Effector memory CD8-positive, alpha-beta T cell (primary cell): ENCODE results near the gene TSEN54.

ENCODE experiments used
- ATAC-seq: fragments of 150-1000 bp; cut with Tn5 transposase; replicated peaks from 2 replicates; pipeline ENCODE4 v1.10.0; 2021; ENCODE audit warnings: mild to moderate bottlenecking, moderate library complexity
- DNase-seq, 3 experiments: peaks; one replicate each; pipeline ENCODE4 v3.0.0; 2021
- H3K27ac Mint-ChIP-seq, 2 donors: one replicate each; pipeline ENCODE4 v1.8.0; 2022; ENCODE audit warnings: mild to moderate bottlenecking in 2 of 2, mixed read lengths in 2 of 2, moderate library complexity in 2 of 2
- H3K27me3 Mint-ChIP-seq, 2 donors: one replicate each; pipeline ENCODE4 v1.8.0; 2022; ENCODE audit warnings: mixed read lengths in 2 of 2
- H3K36me3 Mint-ChIP-seq: one replicate; pipeline ENCODE4 v1.8.0; 2022; ENCODE audit warnings: mild to moderate bottlenecking, moderate library complexity, mixed read lengths; ENCODE audit not compliant: insufficient read depth
- H3K4me1 Mint-ChIP-seq, 2 donors: one replicate each; pipeline ENCODE4 v1.8.0; 2022; ENCODE audit warnings: low read depth in 2 of 2, mixed read lengths in 2 of 2
- H3K4me3 Mint-ChIP-seq, 2 donors: one replicate each; pipeline ENCODE4 v1.8.0; 2022; ENCODE audit warnings: mild to moderate bottlenecking in 2 of 2, mixed read lengths in 2 of 2, moderate library complexity in 2 of 2
- H3K9me3 Mint-ChIP-seq, 2 donors: one replicate each; pipeline ENCODE4 v1.8.0; 2022; ENCODE audit warnings: mixed read lengths in 2 of 2

The TSEN54 gene

GRCh38 chr17:75502721-75503329, 13.5 kb upstream of the TSEN54 start:
- DNase-seq (no peak), ATAC-seq (no peak)
- H3K27me3 Mint-ChIP-seq, result no peaks in the 10 kb centered on the region
- no peak overlapping the region for H3K27ac Mint-ChIP-seq
- no peak overlapping the region for H3K4me3 Mint-ChIP-seq
- no peaks in the 10 kb centered on the region for H3K9me3 Mint-ChIP-seq
- H3K36me3 Mint-ChIP-seq, result no peaks in the 10 kb centered on the region
- peaks cover 3 to 5% of the 10 kb centered on the region in 2 donors for H3K4me1 Mint-ChIP-seq

DNA sequence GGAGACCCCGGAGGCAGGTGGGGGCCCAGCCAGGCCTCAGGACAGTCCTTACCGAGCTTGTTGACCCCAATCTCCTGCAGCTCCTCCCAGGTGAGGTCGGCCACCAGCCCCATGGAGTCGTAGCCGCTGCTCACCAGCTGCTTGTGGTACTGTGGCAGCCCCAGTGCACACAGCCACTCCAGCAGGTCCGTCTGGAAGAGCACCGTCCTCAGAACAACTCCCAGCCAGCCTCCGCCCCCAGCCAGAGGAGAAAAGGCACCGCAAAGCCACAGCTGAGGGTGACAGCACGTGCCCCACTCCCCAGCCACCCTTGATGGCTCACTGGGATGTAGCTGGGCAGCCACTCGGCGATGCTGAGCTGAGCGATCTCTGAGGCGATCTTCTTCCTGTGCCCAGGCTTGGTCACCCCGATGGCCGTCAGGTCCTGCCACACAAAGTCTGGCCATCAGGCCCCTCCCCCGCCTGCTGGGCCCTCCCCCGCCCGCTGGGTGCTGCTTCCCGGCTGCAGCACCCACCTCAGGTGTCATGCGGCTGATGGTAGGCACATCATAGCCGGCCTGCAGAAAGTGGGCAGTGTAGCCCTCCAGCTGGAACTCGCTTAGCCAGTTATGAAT, 12.9 kb upstream of the TSEN54 start:
- H3K4me1 Mint-ChIP-seq, result peaks cover 3 to 5% of the 10 kb centered on the region in 2 donors
- no peaks in the 10 kb centered on the region for H3K9me3 Mint-ChIP-seq
- H3K27ac Mint-ChIP-seq, result no peak overlapping the region
- ATAC-seq (peak; percentile 2), DNase-seq (no peak)
- no peak overlapping the region for H3K4me3 Mint-ChIP-seq
- no peaks in the 10 kb centered on the region for H3K36me3 Mint-ChIP-seq
- H3K27me3 Mint-ChIP-seq, result no peaks in the 10 kb centered on the region

DNA sequence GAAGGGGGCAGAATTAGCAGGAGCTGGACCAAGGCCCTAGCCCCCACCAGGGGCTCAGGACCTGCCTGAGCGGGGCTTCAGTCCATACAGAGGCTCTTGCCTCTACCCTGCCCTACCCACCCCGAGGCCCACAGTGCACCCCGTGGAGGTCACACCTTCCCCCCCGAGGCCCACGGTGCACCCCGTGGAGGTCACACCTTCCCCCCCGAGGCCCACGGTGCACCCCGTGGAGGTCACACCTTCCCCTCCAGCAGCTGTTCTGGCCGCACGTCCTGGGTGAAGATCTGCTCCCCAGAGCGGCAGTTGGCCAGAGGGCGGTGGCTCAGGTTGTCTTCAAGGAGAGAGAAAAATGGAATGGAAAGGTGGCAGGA, 12.4 kb upstream of the TSEN54 start:
- Mint-ChIP-seq H3K4me1 (peaks cover 3 to 5% of the 10 kb centered on the region in 2 donors), H3K36me3 (no peaks in the 10 kb centered on the region), H3K9me3 (no peaks in the 10 kb centered on the region), H3K27ac (no peak overlapping the region), H3K4me3 (peak overlapping the region; percentile 49 to 55), H3K27me3 (no peaks in the 10 kb centered on the region)
- ATAC-seq, result peak; percentile 92
- DNase-seq, result peak in 2 of 3 experiments; percentile 23 to 32

- Mint-ChIP-seq H3K9me3 (no peaks in the 10 kb centered on the region), H3K27ac (no peak overlapping the region), H3K36me3 (no peaks in the 10 kb centered on the region), H3K4me3 (peak overlapping the region; percentile 49 to 55), H3K4me1 (peaks cover 3 to 5% of the 10 kb centered on the region in 2 donors), H3K27me3 (no peaks in the 10 kb centered on the region)
- peak; percentile 24 to 45 (median 39) for DNase-seq
- peak; percentile 61 for ATAC-seq
Measured at GRCh38 chr17:75504347-75505151, 11.8 kb upstream of the TSEN54 start.

DNA sequence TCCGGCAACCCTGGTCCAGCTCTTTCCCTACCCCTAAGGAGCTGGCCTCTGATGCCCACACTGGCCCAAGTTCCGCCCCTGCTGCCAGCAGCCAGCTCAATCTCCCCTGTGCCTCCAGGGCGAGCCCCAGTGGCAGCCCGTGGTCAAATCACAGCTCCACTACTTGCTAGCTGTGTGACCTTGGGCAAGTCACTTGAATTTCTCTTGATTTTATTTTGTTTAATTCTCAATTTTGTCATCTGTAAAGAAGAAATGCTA, 11.2 kb upstream of the TSEN54 start:
- Mint-ChIP-seq H3K27me3 (no peaks in the 10 kb centered on the region), H3K4me3 (no peak overlapping the region), H3K27ac (no peak overlapping the region), H3K9me3 (no peaks in the 10 kb centered on the region), H3K4me1 (peaks cover 3 to 5% of the 10 kb centered on the region in 2 donors), H3K36me3 (no peaks in the 10 kb centered on the region)
- no peak for ATAC-seq
- no peak for DNase-seq

DNA sequence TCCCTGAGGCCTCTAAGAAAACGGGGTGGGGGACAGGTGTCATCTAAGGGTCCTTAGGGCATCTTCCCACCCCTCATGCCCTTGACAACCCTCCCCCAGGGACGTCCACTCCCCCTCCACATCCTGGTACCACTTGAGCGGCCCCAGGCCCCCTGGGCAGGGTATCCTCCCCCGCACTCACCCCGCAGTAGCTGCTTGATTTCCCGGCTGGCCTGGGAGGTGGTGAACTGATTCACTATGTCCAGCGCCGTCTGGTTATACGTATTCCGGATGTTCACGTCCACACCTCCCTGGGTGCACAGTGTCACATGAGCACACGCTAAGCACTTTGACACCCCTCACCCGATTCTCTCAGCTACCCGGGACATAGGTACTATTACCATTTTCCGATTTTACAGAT, 10.7 kb upstream of the TSEN54 start:
- no peak overlapping the region for H3K4me3 Mint-ChIP-seq
- H3K4me1 Mint-ChIP-seq, result peaks cover 3 to 5% of the 10 kb centered on the region in 2 donors
- no peak for DNase-seq
- no peaks in the 10 kb centered on the region for H3K9me3 Mint-ChIP-seq
- H3K36me3 Mint-ChIP-seq, result no peaks in the 10 kb centered on the region
- H3K27me3 Mint-ChIP-seq, result no peaks in the 10 kb centered on the region
- ATAC-seq, result no peak
- no peak overlapping the region for H3K27ac Mint-ChIP-seq

DNA sequence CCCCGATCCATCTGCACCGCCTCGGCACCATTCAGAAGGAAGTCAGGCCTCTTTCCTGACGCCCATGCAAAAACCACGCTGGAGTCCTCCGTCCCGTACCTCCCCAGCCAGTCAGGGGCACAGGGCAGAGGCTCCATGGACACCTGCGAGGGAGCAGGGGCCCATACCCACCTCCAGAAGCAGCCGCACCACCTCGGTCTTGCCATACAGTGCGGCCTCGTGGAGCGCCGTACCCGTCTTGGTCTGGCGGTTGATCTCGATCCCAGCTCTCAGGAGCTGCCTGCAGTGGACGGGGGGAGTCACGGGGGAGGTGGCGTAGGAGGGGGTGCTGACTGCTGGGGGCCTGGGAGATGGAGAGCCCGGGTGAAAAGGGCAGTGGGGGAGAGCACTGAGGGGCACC, 10.2 kb upstream of the TSEN54 start:
- H3K27ac Mint-ChIP-seq, result no peak overlapping the region
- no peaks in the 10 kb centered on the region for H3K27me3 Mint-ChIP-seq
- no peak overlapping the region for H3K4me3 Mint-ChIP-seq
- H3K9me3 Mint-ChIP-seq, result no peaks in the 10 kb centered on the region
- H3K4me1 Mint-ChIP-seq, result peaks cover 3 to 5% of the 10 kb centered on the region in 2 donors
- no peak for ATAC-seq
- H3K36me3 Mint-ChIP-seq, result no peaks in the 10 kb centered on the region
- no peak for DNase-seq

GRCh38 chr17:75506888-75507287, 9.4 kb upstream of the TSEN54 start:
- Mint-ChIP-seq H3K36me3 (peaks cover 2% of the 10 kb centered on the region), H3K4me3 (no peak overlapping the region), H3K9me3 (no peaks in the 10 kb centered on the region), H3K4me1 (peaks cover 3 to 5% of the 10 kb centered on the region in 2 donors), H3K27ac (no peak overlapping the region), H3K27me3 (no peaks in the 10 kb centered on the region)
- ATAC-seq (no peak), DNase-seq (no peak)

DNA sequence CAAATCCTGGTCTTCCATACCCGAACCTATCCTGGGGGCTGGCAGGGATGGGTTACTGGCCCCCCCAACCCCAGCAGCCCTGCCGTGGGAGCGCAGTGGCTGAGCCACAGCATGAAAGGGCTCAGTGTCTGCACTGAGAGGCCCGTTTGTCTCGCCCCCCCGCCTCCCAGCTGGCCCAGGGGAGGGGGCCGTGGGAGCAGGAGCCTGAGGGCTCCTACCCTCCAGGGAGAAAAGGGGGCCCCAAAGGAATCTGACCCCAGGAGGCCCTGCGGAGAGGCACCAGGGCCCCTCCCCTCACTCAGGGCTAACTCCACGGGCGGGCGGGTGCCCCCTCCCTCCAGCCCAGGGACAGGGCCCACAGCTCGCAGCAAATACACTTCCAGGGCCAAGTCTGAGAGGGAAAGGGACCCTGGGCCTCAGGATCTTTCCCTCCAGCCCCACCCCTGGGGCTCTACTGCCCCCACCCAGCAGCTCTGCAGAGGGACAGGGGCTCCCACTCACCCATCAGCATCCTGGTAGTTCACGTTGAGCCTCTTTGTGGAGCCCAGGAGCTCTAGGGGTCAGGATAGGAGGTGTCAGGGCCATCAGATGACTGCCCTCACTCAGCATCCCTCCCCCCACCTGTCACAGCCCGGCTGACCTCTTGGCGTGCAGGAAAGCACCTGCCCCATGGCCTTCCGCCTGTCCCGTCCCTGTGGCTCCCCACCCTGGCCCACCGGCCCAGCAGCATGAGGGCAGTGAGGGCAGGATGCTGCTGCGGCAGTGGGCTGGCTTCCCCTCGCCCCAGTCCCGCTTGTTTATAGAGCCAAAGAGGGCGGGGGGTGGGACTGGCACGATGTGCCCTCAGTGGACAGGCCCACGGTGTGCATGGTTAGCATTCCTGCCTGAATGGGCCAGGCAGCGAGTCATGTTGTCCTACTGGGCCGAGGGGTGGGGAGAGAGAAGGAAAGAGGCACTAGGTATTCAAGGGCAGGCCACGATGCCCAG, 8.3 kb upstream of the TSEN54 start:
- peaks cover 3% of the 10 kb centered on the region for H3K36me3 Mint-ChIP-seq
- H3K27ac Mint-ChIP-seq, result no peak overlapping the region
- DNase-seq (no peak), ATAC-seq (no peak)
- no peaks in the 10 kb centered on the region for H3K27me3 Mint-ChIP-seq
- peaks cover 3 to 5% of the 10 kb centered on the region in 2 donors for H3K4me1 Mint-ChIP-seq
- no peaks in the 10 kb centered on the region for H3K9me3 Mint-ChIP-seq
- no peak overlapping the region for H3K4me3 Mint-ChIP-seq

GRCh38 chr17:75508931-75509361, 7.4 kb upstream of the TSEN54 start:
- Mint-ChIP-seq H3K4me1 (peaks cover 3 to 5% of the 10 kb centered on the region in 2 donors), H3K27me3 (no peaks in the 10 kb centered on the region), H3K36me3 (peaks cover 3% of the 10 kb centered on the region), H3K9me3 (no peaks in the 10 kb centered on the region), H3K27ac (no peak overlapping the region), H3K4me3 (no peak overlapping the region)
- DNase-seq, result no peak
- ATAC-seq, result no peak

DNA sequence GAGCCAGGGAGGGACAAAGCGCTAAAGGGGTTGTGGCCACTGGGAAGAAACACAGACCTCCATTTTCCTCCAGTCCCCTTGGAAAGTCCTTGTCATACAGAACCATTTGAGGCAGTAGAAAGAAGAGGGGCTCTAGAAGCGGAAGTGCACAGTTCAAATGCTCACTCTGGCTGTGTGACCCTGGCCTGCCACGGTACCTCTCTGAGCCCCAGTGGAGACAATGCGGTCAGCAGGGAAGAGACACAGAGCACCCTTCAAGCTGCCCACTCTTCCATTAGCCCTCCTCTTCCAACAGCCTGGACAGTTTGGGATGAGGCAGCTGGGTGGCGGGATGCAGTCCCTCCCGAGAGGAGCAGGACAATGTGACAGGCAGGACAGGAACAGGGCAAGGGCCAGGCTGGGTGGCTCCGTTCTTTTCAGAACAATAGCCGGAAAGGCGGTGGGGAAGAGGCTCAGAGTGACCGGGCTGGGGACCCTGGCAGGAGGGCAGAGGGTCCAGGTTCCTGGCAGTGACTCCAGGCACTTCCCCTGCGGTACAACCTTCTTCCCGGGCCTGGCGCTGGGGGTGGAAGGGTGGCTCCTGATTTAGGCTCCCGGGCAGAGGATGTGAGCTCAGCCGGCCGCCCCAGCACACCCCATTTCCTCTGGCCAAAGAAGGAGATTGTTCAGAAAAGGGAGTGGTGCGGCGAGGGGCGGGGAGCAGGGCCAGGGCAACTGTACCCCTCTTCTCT, 6.6 kb upstream of the TSEN54 start:
- Mint-ChIP-seq H3K4me3 (no peak overlapping the region), H3K27me3 (no peaks in the 10 kb centered on the region), H3K36me3 (peaks cover 3% of the 10 kb centered on the region), H3K27ac (no peak overlapping the region), H3K9me3 (no peaks in the 10 kb centered on the region), H3K4me1 (peaks cover 0 to 2% of the 10 kb centered on the region in 2 donors)
- DNase-seq (no peak), ATAC-seq (no peak)

DNA sequence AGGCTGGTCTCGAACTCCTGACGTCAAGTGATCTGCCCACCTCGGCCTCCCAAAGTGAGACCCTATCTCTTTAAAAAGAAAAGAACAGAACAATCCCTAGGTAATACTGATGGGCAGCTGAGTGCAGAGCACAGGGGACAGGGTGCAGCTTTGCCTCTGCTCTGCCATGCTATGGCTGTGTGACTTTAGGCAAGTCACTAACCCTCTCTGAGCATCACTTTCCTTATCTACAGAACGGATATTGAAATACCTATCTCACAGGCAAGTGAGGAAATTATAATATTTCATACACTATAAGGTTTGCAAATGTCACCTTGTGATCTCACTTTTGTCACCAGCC, 5.1 kb upstream of the TSEN54 start:
- H3K9me3 Mint-ChIP-seq, result no peaks in the 10 kb centered on the region
- DNase-seq (no peak), ATAC-seq (no peak)
- H3K4me3 Mint-ChIP-seq, result no peak overlapping the region
- H3K4me1 Mint-ChIP-seq, result peaks cover 0 to 2% of the 10 kb centered on the region in 2 donors
- no peaks in the 10 kb centered on the region for H3K27me3 Mint-ChIP-seq
- peaks cover 8% of the 10 kb centered on the region for H3K36me3 Mint-ChIP-seq
- peak overlapping the region in 1 of 2 donors; percentile 38 for H3K27ac Mint-ChIP-seq
